Stimulated activated CD4-positive, alpha-beta T cell treated with anti-CD3 and anti-CD28 coated beads, Interleukin-2, amount 100 ng/mL, for 24 hours (primary cell): ENCODE data around the gene BIK.

Source experiments
- DNase-seq, 2 donors: peaks; one replicate each; pipeline ENCODE4 v3.0.0-alpha.2; 2020

BIK gene

GRCh38 chr22:43164636-43165035 is 54.1 kb downstream of the BIK start:
- no peak for DNase-seq

- DNase-seq, result no peak
These were observed 55.8 kb downstream of the BIK start for GRCh38 chr22:43166132-43166930.

GRCh38 chr22:43167001-43167589 is 56.5 kb downstream of the BIK start:
- DNase-seq, result no peak

- no peak for DNase-seq
These were observed 58.1 kb downstream of the BIK start for GRCh38 chr22:43168471-43169309.

GRCh38 chr22:43169310-43170130 is 59.0 kb downstream of the BIK start:
- no peak for DNase-seq

- DNase-seq, result no peak
These were observed 59.6 kb downstream of the BIK start for GRCh38 chr22:43170131-43170480.

- no peak for DNase-seq
These were observed 60.5 kb downstream of the BIK start for GRCh38 chr22:43171019-43171491.

- DNase-seq, result no peak
These were observed 61.1 kb downstream of the BIK start for GRCh38 chr22:43171607-43172006.

GRCh38 chr22:43172191-43172590 is 61.6 kb downstream of the BIK start:
- DNase-seq, result no peak

GRCh38 chr22:43173566-43173965 is 63.0 kb downstream of the BIK start:
- no peak for DNase-seq

- DNase-seq, result no peak
These were observed 63.6 kb downstream of the BIK start for GRCh38 chr22:43173976-43174720.

- no peak for DNase-seq
These were observed 64.5 kb downstream of the BIK start for GRCh38 chr22:43174941-43175531.

- no peak for DNase-seq
These were observed 65.5 kb downstream of the BIK start for GRCh38 chr22:43176090-43176489.

GRCh38 chr22:43177479-43177878 is 66.9 kb downstream of the BIK start:
- no peak for DNase-seq
